A673 (cell line): Measurements from ENCODE around the gene BCAN. TPM values are rescaled to one million over a fixed set of nuclear protein-coding genes. Genes with fewer than 3 reads are reported as not detected.

Source experiments
- BruUV-seq: library from RNA; stranded (reverse); fragments of 400-500 nt; replicated peaks from 2 replicates; lab custom pipeline; 2021; lab: Mats Ljungman, UMichigan
- CTCF ChIA-PET: fragments of 300-600 bp; sonication (Branson Sonifier 250); formaldehyde crosslinking; loops from one replicate; lab custom pipeline; 2022; ENCODE audit warnings: antibody characterized with exemption; lab: Charles Lee
- POLR2A ChIA-PET: fragments of 300-600 bp; sonication (Branson Sonifier 250); formaldehyde crosslinking; loops from one replicate; lab custom pipeline; 2022; ENCODE audit warnings: antibody characterized with exemption; ENCODE audit not compliant: low non-redundant PET; lab: Charles Lee
- DNase-seq: peaks from one replicate; pipeline ENCODE4 v3.0.0-alpha.2; 2015; ENCODE audit warnings: low spot score
- H3K27ac ChIP-seq: fragments of 200-600 bp; sonication (generic); 2 replicates; pipeline ENCODE4 v1.5.1; 2016; ENCODE audit warnings: mixed run types, low read depth, mild to moderate bottlenecking, mixed read lengths, antibody characterized with exemption, low read length; ENCODE audit not compliant: poor library complexity, severe bottlenecking
- H3K27me3 ChIP-seq: fragments of 200-600 bp; sonication (generic); replicated peaks from 2 replicates; pipeline ENCODE4 v1.6.1; 2017; ENCODE audit warnings: mixed run types, low read depth, mild to moderate bottlenecking, mixed read lengths, antibody characterized with exemption, low read length; ENCODE audit not compliant: insufficient read depth, poor library complexity
- H3K36me3 ChIP-seq: fragments of 200-600 bp; sonication (generic); 2 replicates; pipeline ENCODE4 v1.6.1; 2016; ENCODE audit warnings: mixed run types, mild to moderate bottlenecking, mixed read lengths, antibody characterized with exemption, low read length; ENCODE audit not compliant: insufficient read depth, poor library complexity, severe bottlenecking
- H3K4me1 ChIP-seq: fragments of 200-600 bp; sonication (generic); 2 replicates; pipeline ENCODE4 v1.6.1; 2017; ENCODE audit warnings: mixed run types, mild to moderate bottlenecking, mixed read lengths, antibody characterized with exemption, low read length; ENCODE audit not compliant: insufficient read depth, poor library complexity, severe bottlenecking
- H3K4me3 ChIP-seq: fragments of 200-600 bp; sonication (generic); 2 replicates; pipeline ENCODE4 v1.5.1; 2016; ENCODE audit warnings: low read depth, mixed run types, mild to moderate bottlenecking, mixed read lengths, low read length; ENCODE audit not compliant: poor library complexity, severe bottlenecking
- H3K9me3 ChIP-seq: fragments of 200-600 bp; sonication (generic); 2 replicates; pipeline ENCODE4 v1.6.1; 2016; ENCODE audit warnings: mixed run types, low read depth, mild to moderate bottlenecking, mixed read lengths, antibody characterized with exemption, low read length; ENCODE audit not compliant: poor library complexity, severe bottlenecking
- CTCF ChIP-seq: fragments of 300-800, 200-600 bp; sonication (generic); conservative IDR thresholded peaks from 2 replicates; pipeline ENCODE4 v1.5.1; 2017; ENCODE audit warnings: low read depth, mild to moderate bottlenecking, antibody characterized with exemption, low read length, moderate library complexity, mixed read lengths
- EZH2 ChIP-seq: fragments of 200-600 bp; sonication (generic); IDR thresholded peaks from 2 replicates; pipeline ENCODE4 v1.6.1; 2017; ENCODE audit warnings: borderline replicate concordance, low read depth, mild to moderate bottlenecking, mixed read lengths, antibody characterized with exemption, low read length; ENCODE audit not compliant: poor library complexity, severe bottlenecking
- intact Hi-C: fragments of 100-400 bp; cut with micrococcal nuclease; formaldehyde crosslinking; loops from one replicate; pipeline ENCODE4 v1.10.0; 2022; ENCODE audit not compliant: unreplicated experiment
- total RNA-seq: library from RNA; stranded (reverse); gene quantifications from 2 replicates; pipeline ENCODE4 v1.2.3, GENCODE V29; 2021

The BCAN gene
- total RNA-seq, 1 experiment from 2014 or later = not detected

- intact Hi-C loops = no loop called here
- Histone ChIP-seq H3K4me1 (peaks cover 4% of the 10 kb centered on the region), H3K9me3 (no peaks in the 10 kb centered on the region), H3K36me3 (no peaks in the 10 kb centered on the region), H3K27me3 (peaks cover 57% of the 10 kb centered on the region), H3K4me3 (no peak overlapping the region), H3K27ac (no peak overlapping the region)
- TF ChIP-seq CTCF (no peak), EZH2 (no peak)
- ChIA-PET POLR2A (no interaction called here), CTCF (no interaction called here)
- no peak for DNase-seq
- BruUV-seq = no TSS peak
Observed at GRCh38 chr1:156638189-156638985, 3.5 kb upstream of the BCAN start.

GRCh38 chr1:156639601-156640101 is 2.3 kb upstream of the BCAN start:
- no TSS peak for BruUV-seq
- no peaks in the 10 kb centered on the region for H3K36me3 ChIP-seq
- DNase-seq = no peak
- CTCF ChIA-PET = no interaction called here
- H3K9me3 ChIP-seq = no peaks in the 10 kb centered on the region
- TF ChIP-seq CTCF (no peak), EZH2 (no peak)
- no peak overlapping the region for H3K27ac ChIP-seq
- intact Hi-C loops = no loop called here
- peaks cover 4% of the 10 kb centered on the region for H3K4me1 ChIP-seq
- H3K4me3 ChIP-seq = no peak overlapping the region
- POLR2A ChIA-PET = no interaction called here
- H3K27me3 ChIP-seq = peaks cover 69% of the 10 kb centered on the region

- Histone ChIP-seq H3K36me3 (no peaks in the 10 kb centered on the region), H3K4me1 (peaks cover 4% of the 10 kb centered on the region), H3K27me3 (peaks cover 79% of the 10 kb centered on the region), H3K27ac (no peak overlapping the region), H3K4me3 (no peak overlapping the region), H3K9me3 (no peaks in the 10 kb centered on the region)
- CTCF ChIA-PET = interaction anchor here (0.5 to 0.7 kb wide), 2 partner anchors 21 to 36 kb away, joined by 3 read pairs; no protein-coding TSS in a partner anchor
- no TSS peak for BruUV-seq
- POLR2A ChIA-PET = no interaction called here
- no peak for TF ChIP-seq CTCF
- intact Hi-C loops = no loop called here
- no peak for DNase-seq
Observed at GRCh38 chr1:156640842-156641706, 843 bp upstream of the BCAN start.
